Measurements from ENCODE around the gene LINGO3. TPM values are rescaled to one million over a fixed set of nuclear protein-coding genes. Genes with fewer than 3 reads are reported as not detected.

Gene LINGO3
- total and polyA plus RNA-seq, 2 of the 4 experiments (the other 2 are of a cell fraction) = not detected

DNA sequence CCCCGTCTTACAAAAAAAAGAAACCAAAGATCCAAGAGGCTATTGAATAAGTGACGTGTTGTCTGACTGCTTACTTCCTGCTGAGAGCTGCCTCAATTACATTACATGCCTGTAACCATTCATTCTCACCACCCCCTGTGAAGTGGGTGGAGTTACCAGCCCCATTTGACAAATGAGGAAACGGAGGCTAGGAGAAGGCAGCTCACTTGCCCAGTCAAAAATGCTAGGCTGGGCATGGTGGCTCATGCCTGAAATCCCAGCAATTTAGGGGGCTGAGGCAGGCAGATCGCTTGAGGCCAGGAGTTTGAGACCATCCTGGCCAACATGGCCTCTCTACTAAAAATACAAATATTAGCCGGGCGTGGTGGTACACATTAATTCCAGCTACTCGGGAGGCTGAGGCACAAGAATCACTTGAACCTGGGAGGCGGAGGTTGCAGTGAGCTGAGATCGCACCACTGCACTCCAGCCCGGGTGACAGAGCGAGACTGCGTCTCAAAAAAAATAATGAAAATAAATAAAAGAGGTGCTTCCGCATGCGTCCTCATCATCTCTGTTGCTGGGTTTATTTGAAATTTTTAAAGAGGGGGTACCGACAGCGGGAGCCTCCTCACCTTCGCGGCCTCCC is 19.9 kb upstream of the LINGO3 start:
- DNase-seq = peak; percentile 81
- in situ Hi-C loops (cut with MboI; ENCODE audit: low sequenced_read_pairs) (no loop called here), dilution Hi-C loops (cut with HindIII; ENCODE audit: low sequenced_read_pairs, unreplicated experiment) (no loop called here), intact Hi-C loops (cut with micrococcal nuclease) (loop anchor here (2.0 to 5.0 kb wide), 3 partner anchors 64 to 309 kb away; no protein-coding TSS in a partner anchor)
- H3K14ac ChIP-seq (replicated peaks; ENCODE audit: low read depth, low read length) = peak overlapping the region; percentile 100
- H3K9me1 ChIP-seq (ENCODE audit: insufficient read depth, low read length) = no peaks in the 10 kb centered on the region
- peaks cover 26% of the 10 kb centered on the region for H3K36me3 ChIP-seq (ENCODE audit: control insufficient read depth, insufficient read depth, low read length)
- POLR2A ChIA-PET (ENCODE audit: unreplicated experiment) = no interaction called here
- H2BK5ac ChIP-seq (ENCODE audit: low read depth, low read length, poor library complexity, severe bottlenecking) = peak overlapping the region; percentile 92
- peak overlapping the region; percentile 58 for H3K4me2 ChIP-seq (ENCODE audit: low read depth, low read length)
- peak overlapping the region; percentile 100 for H2AK9ac ChIP-seq (replicated peaks; ENCODE audit: low read depth, low read length, poor library complexity)
- H3K9ac ChIP-seq (ENCODE audit: low read depth, low read length) = peak overlapping the region; percentile 98
- peak overlapping the region; percentile 94 for H3K4me3 ChIP-seq (ENCODE audit: insufficient read depth, low read depth, low read length)
- H3K27ac ChIP-seq (ENCODE audit: insufficient read depth, low read length) = peak overlapping the region; percentile 92
- 0 out of 3 replicates have a peak overlapping the region, but pooled peaks have one; percentile 64 for H2BK15ac ChIP-seq (ENCODE audit: low read depth, low read length)
- peak overlapping the region; percentile 99 for H3K56ac ChIP-seq (ENCODE audit: extremely low read depth, insufficient read depth, low read length)
- H4K8ac ChIP-seq (ENCODE audit: low read depth in 2 of 2, low read length in 2 of 2) = peak overlapping the region; percentile 98
- BruUV-seq (replicated peaks) = TSS peak; percentile 59
- no peak overlapping the region for H2BK20ac ChIP-seq (ENCODE audit: low read depth, low read length)
- peak overlapping the region; percentile 99 for H2AK5ac ChIP-seq (ENCODE audit: low read depth, low read length)
- peak; percentile 80 for ATAC-seq (ENCODE audit: low read depth)
- H3K4ac ChIP-seq (ENCODE audit: low read depth, low read length) = peak overlapping the region; percentile 100
- peaks cover 4% of the 10 kb centered on the region for H3K4me1 ChIP-seq (ENCODE audit: control insufficient read depth, insufficient read depth, low read length)
- H3K23ac ChIP-seq (ENCODE audit: low read depth, low read length) = peak overlapping the region; percentile 99
- H3K79me1 ChIP-seq (ENCODE audit: low read depth in 1 of 2, low read length in 2 of 2) = peaks cover 32 to 78% of the 10 kb centered on the region in 2 experiments
- H4K5ac ChIP-seq (ENCODE audit: low read depth, low read length) = peak overlapping the region; percentile 86
- TF ChIP-seq, protein P1, sequence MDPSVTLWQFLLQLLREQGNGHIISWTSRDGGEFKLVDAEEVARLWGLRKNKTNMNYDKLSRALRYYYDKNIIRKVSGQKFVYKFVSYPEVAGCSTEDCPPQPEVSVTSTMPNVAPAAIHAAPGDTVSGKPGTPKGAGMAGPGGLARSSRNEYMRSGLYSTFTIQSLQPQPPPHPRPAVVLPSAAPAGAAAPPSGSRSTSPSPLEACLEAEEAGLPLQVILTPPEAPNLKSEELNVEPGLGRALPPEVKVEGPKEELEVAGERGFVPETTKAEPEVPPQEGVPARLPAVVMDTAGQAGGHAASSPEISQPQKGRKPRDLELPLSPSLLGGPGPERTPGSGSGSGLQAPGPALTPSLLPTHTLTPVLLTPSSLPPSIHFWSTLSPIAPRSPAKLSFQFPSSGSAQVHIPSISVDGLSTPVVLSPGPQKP (IDR thresholded peaks at IDR 0.05; ENCODE audit: borderline replicate concordance, low read depth, low read length) = no peak
- TF ChIP-seq RCOR1 (IDR thresholded peaks at IDR 0.05; ENCODE audit: insufficient replicate concordance, low read length) (no peak), NFE2L2 (IDR thresholded peaks at IDR 0.05; ENCODE audit: low read depth, low read length) (no peak), POLR2A (IDR thresholded peaks at IDR 0.05; ENCODE audit: low read depth, low read length) (peak; percentile 54; the same call in 1 of the 2 replicates), BHLHE40 (IDR thresholded peaks at IDR 0.05; ENCODE audit: low read depth, low read length) (0 out of 2 replicates have a peak, but pooled peaks have one; percentile 17)
- whole genome bisulfite sequencing, 2 experiments (ENCODE audit: extremely low coverage in 2 of 2, insufficient read length in 1 of 2) = no CpG with 5 or more reads among the region's 18 CpGs
- H3K9me3 ChIP-seq (ENCODE audit: control insufficient read depth, insufficient read depth, low read length) = no peaks in the 10 kb centered on the region
- H2AFZ ChIP-seq (replicated peaks; ENCODE audit: low read length, poor library complexity) = peak overlapping the region; percentile 99
- CTCF ChIA-PET = no interaction called here
- peak overlapping the region; percentile 99 for H4K91ac ChIP-seq (ENCODE audit: insufficient read depth, low read depth, low read length)
- H2BK120ac ChIP-seq (ENCODE audit: low read depth, low read length) = peak overlapping the region; percentile 69
- no peaks in the 10 kb centered on the region for H3K27me3 ChIP-seq (ENCODE audit: control insufficient read depth, insufficient read depth, low read length)
- peak overlapping the region; percentile 76 for H3K18ac ChIP-seq (ENCODE audit: low read depth, low read length)
- H4K20me1 ChIP-seq (ENCODE audit: insufficient read depth, low read length) = peaks cover 31% of the 10 kb centered on the region
